ENCODE measurements around the gene CTNNA2.

CTNNA2 gene

DNA sequence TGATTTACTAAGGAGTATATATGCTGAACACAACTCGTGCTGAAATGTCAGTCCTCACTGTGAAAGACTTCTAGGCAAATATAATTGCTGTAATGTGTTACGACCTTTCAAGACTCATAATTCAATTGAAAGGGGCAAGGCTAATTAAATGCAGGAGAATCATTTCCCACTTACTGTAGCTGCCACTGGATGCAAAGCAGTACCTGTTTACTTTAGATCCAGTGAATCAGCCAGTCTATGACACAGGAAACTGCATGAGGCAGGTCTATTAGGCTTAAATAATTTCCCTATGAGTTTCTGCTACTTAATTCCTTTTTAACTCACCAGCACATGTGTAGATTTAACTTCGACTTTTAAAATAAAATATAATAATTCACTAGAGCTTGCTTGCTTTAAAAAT lies 125.6 kb downstream of the CTNNA2 start:
- Mint-ChIP-seq H3K27me3 (no peaks in the 10 kb centered on the region), H3K9me3 (peaks cover 11% of the 10 kb centered on the region), H3K4me1 (no peaks in the 10 kb centered on the region), H3K36me3 (no peaks in the 10 kb centered on the region), H3K4me3 (no peak overlapping the region), H3K27ac (no peak overlapping the region)
- no peak for ATAC-seq

DNA sequence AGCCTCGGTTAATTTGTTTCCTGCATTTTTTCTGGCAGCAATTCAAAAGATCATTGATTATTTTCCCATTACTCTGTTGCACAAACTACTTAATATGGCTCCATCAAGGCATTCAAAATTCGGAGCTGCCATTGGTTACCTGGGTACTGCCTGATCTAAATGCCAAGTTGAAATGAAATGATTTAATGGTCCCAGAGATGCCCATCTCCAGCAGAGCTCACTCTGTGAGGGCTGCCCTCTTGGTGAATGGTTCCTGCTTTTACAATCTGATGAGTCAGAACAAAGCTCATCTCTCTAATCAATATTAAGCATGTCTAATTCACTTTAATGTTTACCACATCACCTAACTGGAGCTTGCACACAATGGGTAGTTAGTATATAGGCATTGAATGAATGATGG lies 126.1 kb downstream of the CTNNA2 start:
- no peak for ATAC-seq
- Mint-ChIP-seq H3K4me1 (no peaks in the 10 kb centered on the region), H3K4me3 (no peak overlapping the region), H3K27me3 (no peaks in the 10 kb centered on the region), H3K9me3 (peaks cover 14% of the 10 kb centered on the region), H3K27ac (no peak overlapping the region), H3K36me3 (no peaks in the 10 kb centered on the region)

DNA sequence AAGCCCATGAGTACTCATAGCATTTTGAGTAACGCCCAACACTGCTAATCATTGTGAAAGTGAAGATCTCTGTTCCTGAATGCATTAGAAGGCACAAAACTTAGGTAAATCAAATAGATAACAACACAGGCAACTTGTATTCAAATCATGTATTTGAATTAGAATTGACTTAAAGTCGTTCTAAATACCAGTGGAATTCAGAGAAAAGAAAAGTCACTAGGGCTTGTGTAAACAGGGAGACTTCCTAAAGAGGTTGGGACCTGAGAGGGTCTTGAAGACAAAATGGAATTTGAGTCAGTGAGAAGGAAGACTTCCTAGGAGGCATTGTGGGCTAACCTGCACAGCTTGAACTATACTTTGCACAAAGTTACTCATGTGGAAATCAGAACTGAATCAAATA lies 127.2 kb downstream of the CTNNA2 start:
- Mint-ChIP-seq H3K4me1 (no peaks in the 10 kb centered on the region), H3K27me3 (no peaks in the 10 kb centered on the region), H3K27ac (no peak overlapping the region), H3K36me3 (no peaks in the 10 kb centered on the region), H3K4me3 (no peak overlapping the region), H3K9me3 (peaks cover 11% of the 10 kb centered on the region)
- ATAC-seq = no peak

DNA sequence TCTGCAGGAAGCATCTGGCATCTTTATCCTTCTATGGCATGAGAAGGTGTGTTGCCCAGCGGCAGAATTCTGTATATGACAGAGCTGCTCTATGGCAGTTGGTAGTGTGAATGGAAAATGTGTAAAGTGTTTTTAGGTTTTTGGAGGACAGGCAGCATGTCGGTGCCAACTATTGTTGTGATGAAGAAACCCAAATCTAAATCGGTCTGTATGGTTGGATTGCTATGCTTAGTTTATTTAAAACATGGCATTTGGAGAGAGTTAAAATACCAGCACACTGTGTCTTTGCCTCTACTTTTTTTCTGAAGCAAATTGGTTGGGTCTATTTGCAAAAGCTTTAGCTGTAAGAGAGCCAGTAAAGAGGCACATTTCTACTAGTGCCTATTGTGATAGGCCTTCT lies 136.7 kb downstream of the CTNNA2 start:
- ATAC-seq = no peak
- no peak overlapping the region for H3K4me3 Mint-ChIP-seq
- H3K9me3 Mint-ChIP-seq = peaks cover 13% of the 10 kb centered on the region
- no peak overlapping the region for H3K27ac Mint-ChIP-seq
- no peaks in the 10 kb centered on the region for H3K27me3 Mint-ChIP-seq
- H3K4me1 Mint-ChIP-seq = no peaks in the 10 kb centered on the region
- H3K36me3 Mint-ChIP-seq = no peaks in the 10 kb centered on the region

DNA sequence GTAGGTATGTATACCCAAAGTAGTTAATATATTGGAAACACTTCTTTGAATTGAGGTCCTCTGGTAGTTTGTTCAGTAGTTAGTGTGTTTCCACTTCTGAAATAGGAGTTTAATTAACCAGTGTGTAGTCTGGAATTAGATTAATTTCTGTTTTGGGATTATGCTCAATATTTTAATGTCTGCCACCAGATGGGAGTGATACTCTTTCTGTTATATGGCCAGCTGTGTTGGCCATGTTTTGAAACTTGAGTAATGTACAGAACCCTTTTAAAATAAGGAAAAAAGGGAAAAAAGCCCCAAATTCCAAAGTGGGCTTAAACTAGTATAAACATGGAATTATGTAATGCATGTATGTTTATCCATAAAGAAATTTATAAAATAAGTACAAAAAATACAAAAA lies 147.7 kb downstream of the CTNNA2 start:
- no peak for ATAC-seq
- Mint-ChIP-seq H3K9me3 (peaks cover 8% of the 10 kb centered on the region), H3K36me3 (no peaks in the 10 kb centered on the region), H3K27ac (no peak overlapping the region), H3K4me3 (no peak overlapping the region), H3K4me1 (no peaks in the 10 kb centered on the region), H3K27me3 (no peaks in the 10 kb centered on the region)

DNA sequence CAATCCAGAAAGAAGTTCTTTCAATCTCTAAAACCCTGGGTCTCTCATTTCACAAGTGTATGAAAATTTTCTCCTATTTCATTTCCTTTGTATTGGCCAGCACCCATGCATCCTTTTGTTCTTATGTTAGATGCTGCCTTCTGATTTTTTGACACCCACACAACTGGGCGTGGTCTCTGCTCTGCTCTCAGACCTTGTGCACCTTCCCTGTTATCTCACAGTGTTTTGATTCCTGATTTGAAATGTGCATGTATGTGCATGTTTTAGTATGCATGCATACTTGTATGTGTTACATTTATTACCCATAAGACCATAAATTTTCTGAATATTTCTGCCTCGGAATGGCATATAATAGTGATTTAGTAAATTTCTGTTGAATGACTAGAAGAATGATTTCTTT lies 152.2 kb downstream of the CTNNA2 start:
- H3K27ac Mint-ChIP-seq = no peak overlapping the region
- H3K27me3 Mint-ChIP-seq = no peaks in the 10 kb centered on the region
- peaks cover 8% of the 10 kb centered on the region for H3K9me3 Mint-ChIP-seq
- no peak for ATAC-seq
- H3K4me3 Mint-ChIP-seq = no peak overlapping the region
- H3K4me1 Mint-ChIP-seq = no peaks in the 10 kb centered on the region
- H3K36me3 Mint-ChIP-seq = no peaks in the 10 kb centered on the region

DNA sequence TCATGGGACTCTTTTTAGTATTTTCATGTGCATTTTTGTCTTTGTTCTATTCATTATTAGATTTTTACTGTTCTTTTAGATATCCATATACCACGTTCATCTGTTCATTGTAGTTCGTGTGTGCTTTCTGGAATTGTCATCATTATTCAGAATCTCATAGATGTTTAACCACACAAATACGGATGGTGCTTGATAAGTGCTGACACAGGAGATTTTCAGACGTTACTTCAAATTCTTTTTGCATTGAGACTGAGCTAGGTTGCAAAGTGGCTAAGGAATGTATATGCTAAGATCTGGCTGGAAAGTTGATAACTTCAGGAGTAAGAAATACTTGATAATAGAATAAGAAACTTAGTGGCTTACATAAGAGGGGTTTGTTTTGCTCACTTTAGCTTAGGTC lies 153.6 kb downstream of the CTNNA2 start:
- ATAC-seq = no peak
- Mint-ChIP-seq H3K9me3 (peaks cover 8% of the 10 kb centered on the region), H3K4me3 (no peak overlapping the region), H3K27me3 (no peaks in the 10 kb centered on the region), H3K36me3 (no peaks in the 10 kb centered on the region), H3K4me1 (no peaks in the 10 kb centered on the region), H3K27ac (no peak overlapping the region)

DNA sequence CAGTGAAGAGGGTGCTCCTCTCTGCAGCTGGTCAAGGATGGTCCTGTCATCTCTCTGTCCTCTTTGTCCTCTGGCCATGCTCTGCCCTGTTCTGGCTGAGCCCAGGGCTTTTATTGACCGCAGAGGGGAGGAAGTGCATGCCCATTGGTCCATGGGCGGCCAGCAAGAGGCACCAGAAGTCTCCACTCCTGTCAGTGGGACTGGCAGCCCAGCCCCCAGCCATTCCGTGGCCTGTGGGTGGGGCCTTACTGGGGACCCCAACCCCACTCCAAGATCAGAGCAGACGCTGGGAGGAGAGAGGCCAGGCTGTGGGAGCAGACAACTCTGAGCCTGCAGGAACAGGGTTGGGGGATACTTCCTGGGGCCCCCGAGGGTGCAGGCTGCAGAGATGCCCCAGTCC lies 156.9 kb downstream of the CTNNA2 start:
- no peaks in the 10 kb centered on the region for H3K9me3 Mint-ChIP-seq
- no peaks in the 10 kb centered on the region for H3K4me1 Mint-ChIP-seq
- no peak for ATAC-seq
- H3K36me3 Mint-ChIP-seq = no peaks in the 10 kb centered on the region
- H3K4me3 Mint-ChIP-seq = no peak overlapping the region
- no peaks in the 10 kb centered on the region for H3K27me3 Mint-ChIP-seq
- no peak overlapping the region for H3K27ac Mint-ChIP-seq

DNA sequence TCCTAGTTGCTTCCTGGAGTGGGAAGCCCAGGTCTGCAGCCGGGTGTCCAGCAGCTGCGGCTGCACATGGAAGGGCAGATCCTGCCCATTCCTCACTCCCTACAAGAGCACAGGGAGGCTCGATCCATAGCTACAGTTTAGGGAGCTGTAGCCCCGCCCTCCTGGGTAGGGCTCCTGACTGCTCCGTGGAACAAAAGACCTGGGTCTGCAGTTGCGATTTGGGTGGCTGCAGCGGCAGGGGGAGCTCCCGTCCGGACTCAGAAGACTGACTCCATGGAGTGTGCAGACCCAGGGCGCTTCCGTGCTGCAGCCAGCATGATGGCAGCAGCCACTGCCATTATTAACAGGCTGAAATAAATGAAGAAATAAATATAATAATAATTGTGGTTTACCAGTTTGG lies 157.3 kb downstream of the CTNNA2 start:
- Mint-ChIP-seq H3K9me3 (no peaks in the 10 kb centered on the region), H3K36me3 (no peaks in the 10 kb centered on the region), H3K27ac (no peak overlapping the region), H3K4me3 (no peak overlapping the region), H3K4me1 (no peaks in the 10 kb centered on the region), H3K27me3 (no peaks in the 10 kb centered on the region)
- ATAC-seq = no peak

DNA sequence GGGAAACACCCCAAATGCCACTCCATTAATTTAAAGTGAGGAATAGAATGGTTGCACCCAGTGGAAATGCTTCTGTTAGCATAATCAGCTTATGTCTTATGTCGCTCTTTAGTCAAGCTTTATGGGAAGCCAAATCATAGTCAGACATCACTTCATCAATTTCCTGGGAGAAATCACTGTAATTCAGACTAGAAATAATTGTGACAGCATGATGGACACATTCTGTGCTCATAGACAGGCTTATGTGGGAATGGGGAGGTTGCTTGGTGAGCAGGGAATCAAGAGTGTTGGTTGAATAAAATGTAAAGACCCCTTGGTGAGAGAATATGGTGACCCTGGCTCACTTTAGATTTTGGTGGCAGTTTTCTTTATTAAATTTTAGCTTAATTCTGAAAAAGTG lies 174.0 kb downstream of the CTNNA2 start:
- no peak overlapping the region for H3K27ac Mint-ChIP-seq
- no peak for ATAC-seq

DNA sequence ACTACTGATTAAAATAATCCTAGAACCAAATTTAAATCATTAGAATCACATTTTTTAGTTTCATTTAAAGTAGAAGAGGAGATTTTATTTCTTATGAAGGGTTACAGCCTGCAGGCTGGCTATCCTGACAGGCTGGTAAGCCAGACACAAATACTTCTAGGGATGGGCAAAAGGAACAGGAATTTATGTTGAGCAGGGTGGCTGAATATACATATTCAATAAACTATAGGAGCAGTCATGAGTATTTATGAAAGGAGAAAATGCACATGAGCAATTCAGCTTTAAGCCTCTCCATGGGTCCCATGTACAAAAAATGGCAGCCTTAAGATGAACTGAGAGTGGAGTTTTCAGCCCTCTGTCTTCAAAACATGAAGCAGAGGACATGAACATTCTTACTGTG lies 182.4 kb downstream of the CTNNA2 start:
- no peaks in the 10 kb centered on the region for H3K4me1 Mint-ChIP-seq
- ATAC-seq = no peak
- H3K9me3 Mint-ChIP-seq = peaks cover 11% of the 10 kb centered on the region
- H3K4me3 Mint-ChIP-seq = no peak overlapping the region
- no peaks in the 10 kb centered on the region for H3K27me3 Mint-ChIP-seq
- H3K36me3 Mint-ChIP-seq = no peaks in the 10 kb centered on the region
- no peak overlapping the region for H3K27ac Mint-ChIP-seq

More for the DNA sequence above, 174.0 kb downstream of the CTNNA2 start:
- peaks cover 4% of the 10 kb centered on the region for H3K9me3 Mint-ChIP-seq
- no peaks in the 10 kb centered on the region for H3K27me3 Mint-ChIP-seq
- no peaks in the 10 kb centered on the region for H3K4me1 Mint-ChIP-seq
- no peak overlapping the region for H3K4me3 Mint-ChIP-seq
- H3K36me3 Mint-ChIP-seq = no peaks in the 10 kb centered on the region

DNA sequence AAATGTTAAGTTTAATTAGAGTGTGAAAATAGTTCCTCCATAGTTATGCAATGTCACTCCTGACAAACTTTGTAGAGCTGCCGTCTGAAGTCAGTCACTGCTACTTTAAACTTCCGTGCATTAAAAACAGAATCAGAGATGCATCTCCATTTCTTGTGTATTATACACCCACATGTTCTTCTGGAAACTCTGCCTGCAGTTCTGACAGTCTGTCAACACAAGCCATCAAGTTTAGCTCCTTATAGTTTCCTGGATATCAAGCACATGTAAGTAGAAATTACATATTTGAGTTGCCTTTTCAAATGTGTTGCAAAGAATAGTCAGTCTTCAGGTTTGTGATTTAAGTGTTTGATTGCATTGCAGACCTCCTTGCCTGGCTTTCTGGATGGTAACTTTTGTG lies 184.3 kb downstream of the CTNNA2 start:
- H3K27ac Mint-ChIP-seq = no peak overlapping the region
- no peaks in the 10 kb centered on the region for H3K27me3 Mint-ChIP-seq
- ATAC-seq = no peak
- peaks cover 6% of the 10 kb centered on the region for H3K9me3 Mint-ChIP-seq
- H3K36me3 Mint-ChIP-seq = no peaks in the 10 kb centered on the region
- no peak overlapping the region for H3K4me3 Mint-ChIP-seq
- H3K4me1 Mint-ChIP-seq = no peaks in the 10 kb centered on the region

DNA sequence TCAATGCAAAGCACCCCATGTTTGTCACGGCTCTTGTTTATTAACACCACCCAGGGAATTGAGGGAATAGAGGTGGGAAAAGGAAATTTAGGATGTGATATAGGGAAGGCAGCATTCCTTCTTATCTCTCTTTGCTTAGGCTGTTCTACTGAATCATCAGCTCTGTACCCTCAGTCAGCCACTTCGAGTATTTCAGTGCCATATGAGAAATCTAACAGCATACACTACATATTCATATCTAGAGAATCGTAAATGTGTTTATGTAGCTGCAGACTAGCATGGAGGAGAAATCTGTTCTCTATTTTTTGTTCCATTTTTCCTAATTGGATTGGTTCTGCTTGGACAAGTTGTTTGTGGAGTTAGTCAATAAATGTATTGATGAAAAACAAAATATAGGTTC lies 187.8 kb downstream of the CTNNA2 start:
- Mint-ChIP-seq H3K27me3 (no peaks in the 10 kb centered on the region), H3K9me3 (peaks cover 3% of the 10 kb centered on the region), H3K4me1 (no peaks in the 10 kb centered on the region), H3K27ac (no peak overlapping the region), H3K36me3 (no peaks in the 10 kb centered on the region), H3K4me3 (no peak overlapping the region)
- no peak for ATAC-seq

DNA sequence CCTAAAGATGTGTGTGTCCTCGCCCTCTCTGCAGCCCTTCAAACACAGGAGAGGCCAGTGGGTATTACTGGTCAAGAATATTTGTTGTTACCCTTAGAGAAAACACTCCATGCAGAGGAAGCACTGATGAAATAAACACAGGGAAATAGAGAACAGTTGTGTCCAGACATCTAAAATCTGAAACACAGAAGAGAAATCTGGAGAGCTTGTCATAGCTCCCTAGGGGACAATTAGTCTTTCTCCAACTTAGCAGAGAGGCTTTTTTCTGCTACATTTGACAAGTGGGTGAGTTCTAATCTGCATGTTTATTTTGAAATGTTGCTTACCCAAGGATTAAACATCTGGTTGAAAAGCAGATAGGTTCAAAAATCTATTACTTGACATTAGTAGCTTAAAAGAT lies 190.1 kb downstream of the CTNNA2 start:
- ATAC-seq = no peak
- H3K9me3 Mint-ChIP-seq = peaks cover 5% of the 10 kb centered on the region
- H3K4me1 Mint-ChIP-seq = no peaks in the 10 kb centered on the region
- no peaks in the 10 kb centered on the region for H3K36me3 Mint-ChIP-seq
- H3K27ac Mint-ChIP-seq = no peak overlapping the region
- no peak overlapping the region for H3K4me3 Mint-ChIP-seq
- no peaks in the 10 kb centered on the region for H3K27me3 Mint-ChIP-seq

DNA sequence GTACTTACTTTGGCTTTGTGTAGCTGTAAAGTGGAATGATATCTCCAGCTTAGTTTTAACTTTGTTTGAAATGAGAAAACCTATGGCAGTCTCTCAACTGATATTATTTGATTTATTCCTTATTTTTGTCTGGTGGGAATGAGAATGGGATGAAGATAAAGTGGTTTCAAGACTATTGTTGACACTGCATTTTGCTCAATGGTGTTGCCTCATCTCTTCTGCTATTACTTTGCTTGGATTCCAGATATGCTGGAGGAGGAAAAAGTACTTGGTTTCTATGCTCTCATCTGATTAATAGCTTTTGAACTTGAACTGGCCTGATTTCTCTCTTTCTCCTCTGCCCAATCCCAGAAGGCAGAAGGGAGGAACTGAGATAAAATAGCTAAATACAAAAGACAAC lies 198.2 kb downstream of the CTNNA2 start:
- Mint-ChIP-seq H3K36me3 (no peaks in the 10 kb centered on the region), H3K9me3 (peaks cover 6% of the 10 kb centered on the region), H3K27ac (no peak overlapping the region), H3K4me1 (no peaks in the 10 kb centered on the region), H3K4me3 (no peak overlapping the region), H3K27me3 (no peaks in the 10 kb centered on the region)
- no peak for ATAC-seq

DNA sequence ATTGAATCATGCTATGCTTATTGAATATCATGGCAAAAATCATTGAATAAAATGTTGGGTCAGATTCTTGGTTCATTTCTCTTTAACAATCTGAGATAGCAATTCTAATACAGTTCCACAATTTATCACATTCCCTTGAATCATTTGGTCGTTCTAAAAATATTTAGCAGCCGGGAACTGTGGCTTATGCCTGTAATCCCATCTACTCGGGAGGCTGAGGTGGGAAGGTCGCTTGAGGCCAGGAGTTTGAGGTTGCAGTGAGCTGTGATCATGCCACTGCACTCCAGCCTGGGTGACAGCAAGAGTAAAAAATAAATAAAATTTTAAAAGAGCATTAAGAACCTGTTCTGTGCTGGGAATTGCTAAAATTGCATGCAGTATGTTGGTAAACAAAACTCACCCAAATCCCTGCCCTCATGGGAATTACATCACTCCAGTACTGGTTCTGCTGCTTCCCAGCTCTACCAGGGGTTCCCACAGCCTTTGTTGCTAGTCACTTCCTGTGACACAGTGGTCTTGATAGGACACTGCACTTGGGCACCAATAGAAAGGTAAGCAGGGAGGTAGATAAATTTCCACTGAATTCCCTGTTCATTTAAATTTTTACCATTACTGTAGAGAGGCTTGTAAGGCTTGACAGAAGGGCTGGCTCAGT lies 200.4 kb downstream of the CTNNA2 start:
- no peaks in the 10 kb centered on the region for H3K4me1 Mint-ChIP-seq

DNA sequence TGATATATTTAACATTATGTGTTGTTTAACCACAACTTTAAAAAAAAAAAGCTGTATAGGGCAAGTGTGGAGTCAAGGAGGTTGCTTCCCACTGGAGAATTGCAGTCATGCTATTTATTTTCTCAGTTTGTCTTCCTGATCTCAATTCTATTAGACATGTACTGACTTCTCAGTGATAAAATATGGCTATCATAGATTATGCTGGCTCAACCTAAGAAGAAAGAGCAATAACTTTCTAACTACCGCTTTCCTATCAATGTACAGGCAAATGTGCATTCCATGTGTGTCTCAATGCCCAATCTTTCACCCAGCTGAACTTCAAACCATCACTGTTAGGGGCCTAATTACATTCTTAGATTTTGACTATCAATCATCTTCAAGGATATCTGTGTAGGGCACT lies 201.4 kb downstream of the CTNNA2 start:
- no peak for ATAC-seq
- H3K27ac Mint-ChIP-seq = no peak overlapping the region
- no peaks in the 10 kb centered on the region for H3K27me3 Mint-ChIP-seq
- H3K4me1 Mint-ChIP-seq = no peaks in the 10 kb centered on the region
- H3K4me3 Mint-ChIP-seq = no peak overlapping the region
- no peaks in the 10 kb centered on the region for H3K36me3 Mint-ChIP-seq
- peaks cover 6% of the 10 kb centered on the region for H3K9me3 Mint-ChIP-seq

More for the DNA sequence above, 200.4 kb downstream of the CTNNA2 start:
- Mint-ChIP-seq H3K9me3 (peaks cover 6% of the 10 kb centered on the region), H3K36me3 (no peaks in the 10 kb centered on the region), H3K27ac (no peak overlapping the region), H3K27me3 (no peaks in the 10 kb centered on the region), H3K4me3 (no peak overlapping the region)
- ATAC-seq = no peak

Data from stimulated activated memory B cell treated with anti-CD40 and anti-IgM and Interleukin-4, amounts not matched to agents 10 μg/mL and 1 μg/mL and 100 μg/mL, for 72 hours (primary cell).